ENCODE results near the gene PAQR6. TPM values are rescaled to one million over a fixed set of nuclear protein-coding genes. Genes with fewer than 3 reads are reported as not detected.

PAQR6 gene
- total RNA-seq, 1 donor from 2014 or later = not detected

DNA sequence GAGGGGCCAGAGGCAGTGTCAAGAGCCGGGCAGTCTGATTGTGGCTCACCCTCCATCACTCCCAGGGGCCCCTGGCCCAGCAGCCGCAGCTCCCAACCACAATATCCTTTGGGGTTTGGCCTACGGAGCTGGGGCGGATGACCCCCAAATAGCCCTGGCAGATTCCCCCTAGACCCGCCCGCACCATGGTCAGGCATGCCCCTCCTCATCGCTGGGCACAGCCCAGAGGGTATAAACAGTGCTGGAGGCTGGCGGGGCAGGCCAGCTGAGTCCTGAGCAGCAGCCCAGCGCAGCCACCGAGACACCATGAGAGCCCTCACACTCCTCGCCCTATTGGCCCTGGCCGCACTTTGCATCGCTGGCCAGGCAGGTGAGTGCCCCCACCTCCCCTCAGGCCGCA is 5.9 kb downstream of the PAQR6 start, which contains the start of gene BGLAP:
Gene BGLAP (plus strand): TSS at position 259 of the 400 bp plus-strand sequence. CDS start 48 bp downstream, at position 307.
- TF ChIP-seq CTCF (IDR thresholded peaks at IDR 0.05) = no peak
- Histone ChIP-seq H3K36me3 (peaks cover 18 to 31% of the 10 kb centered on the region in 2 donors), H3K27me3 (no peaks in the 10 kb centered on the region), H3K4me3 (no peak within 1 kb of the TSS), H3K4me1 (peaks cover 0 to 8% of the 10 kb centered on the region in 2 donors), H3K9me3 (no peaks in the 10 kb centered on the region), H3K27ac (no peak within 1 kb of the TSS)
- DNase-seq (ENCODE audit: low spot score in 2 of 2) = no peak
- intact Hi-C loops (cut with DNase I) = no loop called here

- H3K36me3 ChIP-seq = peaks cover 24 to 37% of the 10 kb centered on the region in 2 donors
- intact Hi-C loops (cut with DNase I) = no loop called here
- no peaks in the 10 kb centered on the region for H3K9me3 ChIP-seq
- H3K27me3 ChIP-seq = no peaks in the 10 kb centered on the region
- H3K27ac ChIP-seq = no peak overlapping the region
- H3K4me3 ChIP-seq = no peak overlapping the region
- H3K4me1 ChIP-seq = peaks cover 0 to 8% of the 10 kb centered on the region in 2 donors
- no peak for DNase-seq (ENCODE audit: low spot score in 2 of 2)
- no peak for TF ChIP-seq CTCF (IDR thresholded peaks at IDR 0.05)
These were observed 6.5 kb downstream of the PAQR6 start for GRCh38 chr1:156241311-156241811.

DNA sequence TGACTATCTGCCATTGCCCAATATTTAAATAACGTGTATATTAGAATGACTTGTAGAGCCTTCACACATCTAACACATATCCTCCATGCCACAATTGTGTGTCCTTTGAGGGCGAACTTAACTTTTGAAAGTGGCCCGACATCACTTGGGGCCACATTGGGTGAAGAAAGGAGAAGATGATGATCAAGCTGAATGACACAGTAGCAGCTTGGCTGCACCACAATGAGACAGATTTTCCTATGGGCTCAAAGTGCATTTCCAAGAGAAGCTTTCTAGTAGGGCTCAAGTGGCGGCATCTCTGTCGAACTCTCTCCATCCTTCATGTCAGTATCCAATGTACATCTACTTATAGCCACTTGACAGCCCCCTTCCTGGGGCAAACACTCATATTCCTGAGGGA is 9.6 kb downstream of the PAQR6 start:
- H3K27me3 ChIP-seq = no peaks in the 10 kb centered on the region
- H3K27ac ChIP-seq = no peak overlapping the region
- H3K36me3 ChIP-seq = peaks cover 47 to 67% of the 10 kb centered on the region in 2 donors
- intact Hi-C loops (cut with DNase I) = no loop called here
- H3K4me3 ChIP-seq = no peak overlapping the region
- no peak for DNase-seq (ENCODE audit: low spot score in 2 of 2)
- TF ChIP-seq CTCF (IDR thresholded peaks at IDR 0.05) = no peak
- H3K4me1 ChIP-seq = no peaks in the 10 kb centered on the region
- H3K9me3 ChIP-seq = no peaks in the 10 kb centered on the region

- no peak for TF ChIP-seq CTCF (IDR thresholded peaks at IDR 0.05)
- intact Hi-C loops (cut with DNase I) = no loop called here
- H3K9me3 ChIP-seq = no peaks in the 10 kb centered on the region
- DNase-seq (ENCODE audit: low spot score in 2 of 2) = no peak
- H3K36me3 ChIP-seq = peaks cover 49 to 67% of the 10 kb centered on the region in 2 donors
- no peak overlapping the region for H3K27ac ChIP-seq
- H3K4me3 ChIP-seq = no peak overlapping the region
- H3K27me3 ChIP-seq = no peaks in the 10 kb centered on the region
- no peaks in the 10 kb centered on the region for H3K4me1 ChIP-seq
These were observed 11.7 kb downstream of the PAQR6 start for GRCh38 chr1:156236164-156236563.

- H3K9me3 ChIP-seq = no peaks in the 10 kb centered on the region
- intact Hi-C loops (cut with DNase I) = no loop called here
- no peak for DNase-seq (ENCODE audit: low spot score in 2 of 2)
- no peak overlapping the region for H3K4me3 ChIP-seq
- no peak for TF ChIP-seq CTCF (IDR thresholded peaks at IDR 0.05)
- H3K27me3 ChIP-seq = no peaks in the 10 kb centered on the region
- no peak overlapping the region for H3K27ac ChIP-seq
- no peaks in the 10 kb centered on the region for H3K4me1 ChIP-seq
- peaks cover 50 to 52% of the 10 kb centered on the region in 2 donors for H3K36me3 ChIP-seq
These were observed 14.3 kb downstream of the PAQR6 start for GRCh38 chr1:156233426-156234127.

All from ascending aorta (tissue), 2 donors.